HG03103 (cell line): ENCODE results near the gene ZCCHC3.
"Not testable (repeated sequence)": the region's sequence is repeated elsewhere in the genome, so short reads cannot be mapped to it uniquely, and the experiment has no call there.

ENCODE experiments used
- ATAC-seq: cut with Tn5 transposase; IDR thresholded peaks from one replicate; pipeline ENCODE4 v1.9.1; 2021; ENCODE audit warnings: low read depth; ENCODE audit not compliant: unreplicated experiment

ZCCHC3 gene

GRCh38 chr20:336040-336439 is 38.7 kb downstream of the ZCCHC3 start:
- not testable (repeated sequence) for ATAC-seq

GRCh38 chr20:341682-342081 is 44.3 kb downstream of the ZCCHC3 start:
- no peak for ATAC-seq

- no peak for ATAC-seq
These were observed 45.7 kb downstream of the ZCCHC3 start for GRCh38 chr20:343107-343506.

- ATAC-seq, result no peak
These were observed 48.8 kb downstream of the ZCCHC3 start for GRCh38 chr20:346033-346639.

- peak; percentile 32 for ATAC-seq
These were observed 49.4 kb downstream of the ZCCHC3 start, which contains the start of gene NRSN2 for GRCh38 chr20:346640-347316. Gene NRSN2, plus strand, starts transcription at chr20:347111. Its CDS starts 2,533 bp downstream, at chr20:349644.

GRCh38 chr20:347317-347639 is 49.9 kb downstream of the ZCCHC3 start:
- ATAC-seq, result no peak

- peak; percentile 74 for ATAC-seq
These were observed 50.5 kb downstream of the ZCCHC3 start for GRCh38 chr20:347640-348484.

GRCh38 chr20:348972-349841 is 51.8 kb downstream of the ZCCHC3 start:
- no peak for ATAC-seq
